HEK293 (cell line): ENCODE data around the gene CDK5.

Experiments used
- ELK4 ChIP-seq: IDR thresholded peaks from 2 replicates; pipeline ENCODE4 v1.6.1; 2011; ENCODE audit warnings: mild to moderate bottlenecking, low read depth, low read length, borderline replicate concordance
- GLI4 ChIP-seq: fragments of 450-650 bp; formaldehyde crosslinking; IDR thresholded peaks from 2 replicates; pipeline ENCODE4 v1.5.1; 2016; ENCODE audit warnings: missing biosample characterization, missing genetic modification characterization
- KLF16 ChIP-seq: fragments of 450-650 bp; formaldehyde crosslinking; IDR thresholded peaks from 2 replicates; pipeline ENCODE4 v1.5.1; 2017; ENCODE audit warnings: missing biosample characterization, missing genetic modification characterization
- YY1 ChIP-seq: fragments of 450-650 bp; formaldehyde crosslinking; IDR thresholded peaks from 2 replicates; pipeline ENCODE4 v1.5.1; 2018; ENCODE audit warnings: missing biosample characterization, missing genetic modification characterization
- ZFP37 ChIP-seq: fragments of 450-650 bp; formaldehyde crosslinking; IDR thresholded peaks from 2 replicates; pipeline ENCODE4 v1.5.1; 2016; ENCODE audit warnings: missing biosample characterization, missing genetic modification characterization
- ZNF121 ChIP-seq: fragments of 450-650 bp; formaldehyde crosslinking; IDR thresholded peaks from 2 replicates; pipeline ENCODE4 v1.5.1; 2016; ENCODE audit warnings: missing biosample characterization, missing genetic modification characterization
- ZNF449 ChIP-seq: fragments of 450-650 bp; formaldehyde crosslinking; IDR thresholded peaks from 2 replicates; pipeline ENCODE4 v1.5.1; 2017; ENCODE audit warnings: missing biosample characterization, mild to moderate bottlenecking, missing genetic modification characterization, moderate library complexity
- TF ChIP-seq, protein P1 (sequence below): fragments of 450-650 bp; formaldehyde crosslinking; IDR thresholded peaks from 2 replicates; pipeline ENCODE4 v1.5.1; 2016; ENCODE audit warnings: missing biosample characterization, missing genetic modification characterization

- TF ChIP-seq ELK4 (no peak), YY1 (tag by site-specific recombination) (no peak), ZNF121 (tag by site-specific recombination) (no peak), ZFP37 (tag by site-specific recombination) (no peak), GLI4 (tag by site-specific recombination) (no peak), KLF16 (tag by site-specific recombination) (0 out of 2 replicates have a peak, but pooled peaks have one; percentile 26), ZNF449 (tag by site-specific recombination) (no peak)
- TF ChIP-seq, protein P1, sequence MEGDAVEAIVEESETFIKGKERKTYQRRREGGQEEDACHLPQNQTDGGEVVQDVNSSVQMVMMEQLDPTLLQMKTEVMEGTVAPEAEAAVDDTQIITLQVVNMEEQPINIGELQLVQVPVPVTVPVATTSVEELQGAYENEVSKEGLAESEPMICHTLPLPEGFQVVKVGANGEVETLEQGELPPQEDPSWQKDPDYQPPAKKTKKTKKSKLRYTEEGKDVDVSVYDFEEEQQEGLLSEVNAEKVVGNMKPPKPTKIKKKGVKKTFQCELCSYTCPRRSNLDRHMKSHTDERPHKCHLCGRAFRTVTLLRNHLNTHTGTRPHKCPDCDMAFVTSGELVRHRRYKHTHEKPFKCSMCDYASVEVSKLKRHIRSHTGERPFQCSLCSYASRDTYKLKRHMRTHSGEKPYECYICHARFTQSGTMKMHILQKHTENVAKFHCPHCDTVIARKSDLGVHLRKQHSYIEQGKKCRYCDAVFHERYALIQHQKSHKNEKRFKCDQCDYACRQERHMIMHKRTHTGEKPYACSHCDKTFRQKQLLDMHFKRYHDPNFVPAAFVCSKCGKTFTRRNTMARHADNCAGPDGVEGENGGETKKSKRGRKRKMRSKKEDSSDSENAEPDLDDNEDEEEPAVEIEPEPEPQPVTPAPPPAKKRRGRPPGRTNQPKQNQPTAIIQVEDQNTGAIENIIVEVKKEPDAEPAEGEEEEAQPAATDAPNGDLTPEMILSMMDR (tag by site-specific recombination): no peak; the same call in 1 of the 2 replicates
Observed at GRCh38 chr7:151085691-151086620, 28.3 kb upstream of the CDK5 start, which contains the start of gene AGAP3.
